WTC11 (cell line): ENCODE measurements around the gene SYNPO2. TPM values are rescaled to one million over a fixed set of nuclear protein-coding genes. Genes with fewer than 3 reads are reported as not detected.

Experiments used
- ATAC-seq: fragments of 200-7000 bp; cut with Tn5 transposase; 2 replicates; pipeline ENCODE4 v1.10.0; 2021; ENCODE audit warnings: mild to moderate bottlenecking, moderate library complexity
- CTCF ChIA-PET: fragments of 300-600 bp; sonication (Branson Sonifier 250); formaldehyde crosslinking; loops from one replicate; lab custom pipeline; 2021; ENCODE audit warnings: antibody characterized with exemption; lab: Charles Lee
- POLR2A ChIA-PET: fragments of 350-600 bp; sonication (Branson Sonifier 250); formaldehyde crosslinking; loops from one replicate; lab custom pipeline; 2021; ENCODE audit warnings: antibody characterized with exemption; lab: Charles Lee
- DNase-seq: peaks from one replicate; pipeline ENCODE4 v3.0.0; 2021; ENCODE audit warnings: low spot score
- H3K27ac Mint-ChIP-seq: 2 replicates; pipeline ENCODE4 v1.8.0; 2021; ENCODE audit warnings: mixed read lengths
- H3K27me3 Mint-ChIP-seq: 2 replicates; pipeline ENCODE4 v1.8.0; 2021; ENCODE audit warnings: low read depth, mild to moderate bottlenecking, moderate library complexity, mixed read lengths
- H3K36me3 Mint-ChIP-seq: 2 replicates; pipeline ENCODE4 v1.8.0; 2021; ENCODE audit warnings: mixed read lengths
- H3K4me1 Mint-ChIP-seq: 2 replicates; pipeline ENCODE4 v1.8.0; 2022; ENCODE audit warnings: mixed read lengths
- H3K4me3 Mint-ChIP-seq: 2 replicates; pipeline ENCODE4 v1.8.0; 2021; ENCODE audit warnings: mild to moderate bottlenecking, moderate library complexity, mixed read lengths
- H3K9me3 Mint-ChIP-seq: 2 replicates; pipeline ENCODE4 v1.8.0; 2021; ENCODE audit warnings: mixed read lengths
- CREB1 ChIP-seq: sonication (generic); formaldehyde crosslinking; IDR thresholded peaks from 2 replicates; pipeline ENCODE4 v1.8.0; 2023; ENCODE audit warnings: mild to moderate bottlenecking, missing genetic modification reagents
- FOXJ3 ChIP-seq: sonication (generic); formaldehyde crosslinking; IDR thresholded peaks from 2 replicates; pipeline ENCODE4 v1.9.0; 2021; ENCODE audit warnings: missing genetic modification reagents, mild to moderate bottlenecking, borderline replicate concordance
- GABPB1 ChIP-seq: sonication (generic); formaldehyde crosslinking; IDR thresholded peaks from 2 replicates; pipeline ENCODE4 v1.8.1; 2023; ENCODE audit warnings: mild to moderate bottlenecking, missing genetic modification reagents
- GTF2I ChIP-seq: fragments of 250-450 bp; sonication (Bioruptor Pico); conservative IDR thresholded peaks from 2 replicates; pipeline ENCODE4 v1.4.0; 2021; ENCODE audit warnings: mild to moderate bottlenecking
- KAT7 ChIP-seq: sonication (generic); formaldehyde crosslinking; IDR thresholded peaks from 2 replicates; pipeline ENCODE4 v1.8.1; 2023; ENCODE audit warnings: missing genetic modification reagents, mild to moderate bottlenecking, borderline replicate concordance
- NFE2L1 ChIP-seq: sonication (generic); formaldehyde crosslinking; IDR thresholded peaks from 2 replicates; pipeline ENCODE4 v1.8.1; 2023; ENCODE audit warnings: missing genetic modification reagents
- NR3C1 ChIP-seq: sonication (generic); formaldehyde crosslinking; conservative IDR thresholded peaks from 2 replicates; pipeline ENCODE4 v1.8.1; 2023; ENCODE audit warnings: low read depth, mild to moderate bottlenecking, missing genetic modification reagents
- OVOL2 ChIP-seq: fragments of 250-450 bp; sonication (Bioruptor Pico); IDR thresholded peaks from 2 replicates; pipeline ENCODE4 v1.9.0; 2021; ENCODE audit warnings: mild to moderate bottlenecking, borderline replicate concordance
- SMAD4 ChIP-seq: sonication (generic); formaldehyde crosslinking; IDR thresholded peaks from 2 replicates; pipeline ENCODE4 v1.8.0; 2022; ENCODE audit warnings: mild to moderate bottlenecking, missing genetic modification reagents
- ZNF219 ChIP-seq: sonication (generic); formaldehyde crosslinking; IDR thresholded peaks from 2 replicates; pipeline ENCODE4 v1.8.0; 2023; ENCODE audit warnings: missing genetic modification reagents, mild to moderate bottlenecking, borderline replicate concordance
- ZNF396 ChIP-seq: fragments of 250-450 bp; sonication (Bioruptor Pico); IDR thresholded peaks from 2 replicates; pipeline ENCODE4 v1.8.0; 2021; ENCODE audit warnings: mild to moderate bottlenecking, moderate library complexity, borderline replicate concordance
- ZNF671 ChIP-seq: fragments of 250-450 bp; sonication (Bioruptor Pico); IDR thresholded peaks from 2 replicates; pipeline ENCODE4 v1.8.0; 2021; ENCODE audit warnings: mild to moderate bottlenecking
- total RNA-seq: library from RNA; stranded (reverse); gene quantifications from 3 replicates; pipeline ENCODE4 v1.2.3, GENCODE V29; 2021
- TF ChIP-seq, protein P1 (sequence below): fragments of 200-600 bp; IDR thresholded peaks from 2 replicates; pipeline ENCODE4 v1.8.0; 2022; ENCODE audit warnings: antibody characterized with exemption
- TF ChIP-seq, protein P2 (sequence below): fragments of 250-450 bp; sonication (Bioruptor Pico); IDR thresholded peaks from 2 replicates; pipeline ENCODE4 v1.9.0; 2021; ENCODE audit warnings: mild to moderate bottlenecking
- TF ChIP-seq, protein P3 (sequence below): sonication (generic); formaldehyde crosslinking; IDR thresholded peaks from 2 replicates; pipeline ENCODE4 v1.8.1; 2023; ENCODE audit warnings: mild to moderate bottlenecking, missing genetic modification reagents, moderate library complexity
- TF ChIP-seq, protein P4 (sequence below): sonication (generic); formaldehyde crosslinking; IDR thresholded peaks from 2 replicates; pipeline ENCODE4 v1.8.0; 2023; ENCODE audit warnings: missing genetic modification reagents
- TF ChIP-seq, protein P5 (sequence below): fragments of 250-450 bp; sonication (Bioruptor Pico); conservative IDR thresholded peaks from 2 replicates; pipeline ENCODE4 v1.9.0; 2021; ENCODE audit warnings: mild to moderate bottlenecking
- TF ChIP-seq, protein P6 (sequence below): sonication (generic); formaldehyde crosslinking; IDR thresholded peaks from 2 replicates; pipeline ENCODE4 v1.8.0; 2022; ENCODE audit warnings: mild to moderate bottlenecking, missing genetic modification reagents
- TF ChIP-seq, protein P7 (sequence below): sonication (generic); formaldehyde crosslinking; conservative IDR thresholded peaks from 2 replicates; pipeline ENCODE4 v1.8.1; 2022; ENCODE audit warnings: mild to moderate bottlenecking, missing genetic modification reagents
- TF ChIP-seq, protein P8 (sequence below): sonication (generic); formaldehyde crosslinking; IDR thresholded peaks from 2 replicates; pipeline ENCODE4 v1.8.1; 2022; ENCODE audit warnings: missing genetic modification reagents, borderline replicate concordance

The SYNPO2 gene
- total RNA-seq, 1 experiment from 2014 or later, result 1.9 TPM

DNA sequence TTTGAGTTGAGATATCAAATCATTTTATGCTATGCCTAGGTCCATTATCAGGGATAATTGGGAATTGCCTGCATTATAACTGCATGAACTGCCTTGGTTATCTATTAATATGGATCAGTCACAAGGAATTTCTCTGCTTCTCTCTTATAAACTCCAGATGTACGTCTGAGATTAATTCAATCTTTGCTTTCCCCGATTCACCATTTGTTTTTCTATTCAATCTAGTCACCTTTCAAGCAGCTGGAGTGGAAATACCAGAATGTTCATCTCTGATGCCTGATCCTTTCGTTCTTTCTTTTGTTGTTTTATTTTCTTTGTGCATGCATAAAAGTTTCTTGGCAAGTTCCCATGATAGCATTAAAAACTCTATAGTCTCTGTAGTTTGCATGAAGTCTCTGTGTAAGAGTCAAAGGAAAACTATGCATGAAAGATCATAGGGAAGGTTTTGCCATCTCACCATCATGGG lies 22.6 kb downstream of the SYNPO2 start:
- DNase-seq (no peak), ATAC-seq (no peak)
- ChIA-PET POLR2A (no interaction called here), CTCF (no interaction called here)
- Mint-ChIP-seq H3K4me1 (no peaks in the 10 kb centered on the region), H3K27me3 (no peaks in the 10 kb centered on the region), H3K9me3 (no peaks in the 10 kb centered on the region), H3K4me3 (no peak overlapping the region), H3K27ac (no peak overlapping the region), H3K36me3 (no peaks in the 10 kb centered on the region)
- TF ChIP-seq, protein P1, sequence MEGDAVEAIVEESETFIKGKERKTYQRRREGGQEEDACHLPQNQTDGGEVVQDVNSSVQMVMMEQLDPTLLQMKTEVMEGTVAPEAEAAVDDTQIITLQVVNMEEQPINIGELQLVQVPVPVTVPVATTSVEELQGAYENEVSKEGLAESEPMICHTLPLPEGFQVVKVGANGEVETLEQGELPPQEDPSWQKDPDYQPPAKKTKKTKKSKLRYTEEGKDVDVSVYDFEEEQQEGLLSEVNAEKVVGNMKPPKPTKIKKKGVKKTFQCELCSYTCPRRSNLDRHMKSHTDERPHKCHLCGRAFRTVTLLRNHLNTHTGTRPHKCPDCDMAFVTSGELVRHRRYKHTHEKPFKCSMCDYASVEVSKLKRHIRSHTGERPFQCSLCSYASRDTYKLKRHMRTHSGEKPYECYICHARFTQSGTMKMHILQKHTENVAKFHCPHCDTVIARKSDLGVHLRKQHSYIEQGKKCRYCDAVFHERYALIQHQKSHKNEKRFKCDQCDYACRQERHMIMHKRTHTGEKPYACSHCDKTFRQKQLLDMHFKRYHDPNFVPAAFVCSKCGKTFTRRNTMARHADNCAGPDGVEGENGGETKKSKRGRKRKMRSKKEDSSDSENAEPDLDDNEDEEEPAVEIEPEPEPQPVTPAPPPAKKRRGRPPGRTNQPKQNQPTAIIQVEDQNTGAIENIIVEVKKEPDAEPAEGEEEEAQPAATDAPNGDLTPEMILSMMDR, result no peak
- TF ChIP-seq GTF2I (CRISPR knock-in tag) (no peak), ZNF219 (CRISPR knock-in tag) (no peak), SMAD4 (CRISPR knock-in tag) (no peak), KAT7 (no peak), FOXJ3 (no peak), GABPB1 (no peak), ZNF671 (CRISPR knock-in tag) (no peak), CREB1 (CRISPR knock-in tag) (no peak), NFE2L1 (CRISPR knock-in tag) (no peak), NR3C1 (CRISPR knock-in tag) (no peak), OVOL2 (CRISPR knock-in tag) (no peak), ZNF396 (CRISPR knock-in tag) (no peak)
- TF ChIP-seq, protein P2, sequence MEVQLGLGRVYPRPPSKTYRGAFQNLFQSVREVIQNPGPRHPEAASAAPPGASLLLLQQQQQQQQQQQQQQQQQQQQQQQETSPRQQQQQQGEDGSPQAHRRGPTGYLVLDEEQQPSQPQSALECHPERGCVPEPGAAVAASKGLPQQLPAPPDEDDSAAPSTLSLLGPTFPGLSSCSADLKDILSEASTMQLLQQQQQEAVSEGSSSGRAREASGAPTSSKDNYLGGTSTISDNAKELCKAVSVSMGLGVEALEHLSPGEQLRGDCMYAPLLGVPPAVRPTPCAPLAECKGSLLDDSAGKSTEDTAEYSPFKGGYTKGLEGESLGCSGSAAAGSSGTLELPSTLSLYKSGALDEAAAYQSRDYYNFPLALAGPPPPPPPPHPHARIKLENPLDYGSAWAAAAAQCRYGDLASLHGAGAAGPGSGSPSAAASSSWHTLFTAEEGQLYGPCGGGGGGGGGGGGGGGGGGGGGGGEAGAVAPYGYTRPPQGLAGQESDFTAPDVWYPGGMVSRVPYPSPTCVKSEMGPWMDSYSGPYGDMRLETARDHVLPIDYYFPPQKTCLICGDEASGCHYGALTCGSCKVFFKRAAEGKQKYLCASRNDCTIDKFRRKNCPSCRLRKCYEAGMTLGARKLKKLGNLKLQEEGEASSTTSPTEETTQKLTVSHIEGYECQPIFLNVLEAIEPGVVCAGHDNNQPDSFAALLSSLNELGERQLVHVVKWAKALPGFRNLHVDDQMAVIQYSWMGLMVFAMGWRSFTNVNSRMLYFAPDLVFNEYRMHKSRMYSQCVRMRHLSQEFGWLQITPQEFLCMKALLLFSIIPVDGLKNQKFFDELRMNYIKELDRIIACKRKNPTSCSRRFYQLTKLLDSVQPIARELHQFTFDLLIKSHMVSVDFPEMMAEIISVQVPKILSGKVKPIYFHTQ (CRISPR knock-in tag), result no peak
- TF ChIP-seq, protein P3, sequence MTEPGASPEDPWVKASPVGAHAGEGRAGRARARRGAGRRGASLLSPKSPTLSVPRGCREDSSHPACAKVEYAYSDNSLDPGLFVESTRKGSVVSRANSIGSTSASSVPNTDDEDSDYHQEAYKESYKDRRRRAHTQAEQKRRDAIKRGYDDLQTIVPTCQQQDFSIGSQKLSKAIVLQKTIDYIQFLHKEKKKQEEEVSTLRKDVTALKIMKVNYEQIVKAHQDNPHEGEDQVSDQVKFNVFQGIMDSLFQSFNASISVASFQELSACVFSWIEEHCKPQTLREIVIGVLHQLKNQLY (CRISPR knock-in tag), result no peak
- TF ChIP-seq, protein P4, sequence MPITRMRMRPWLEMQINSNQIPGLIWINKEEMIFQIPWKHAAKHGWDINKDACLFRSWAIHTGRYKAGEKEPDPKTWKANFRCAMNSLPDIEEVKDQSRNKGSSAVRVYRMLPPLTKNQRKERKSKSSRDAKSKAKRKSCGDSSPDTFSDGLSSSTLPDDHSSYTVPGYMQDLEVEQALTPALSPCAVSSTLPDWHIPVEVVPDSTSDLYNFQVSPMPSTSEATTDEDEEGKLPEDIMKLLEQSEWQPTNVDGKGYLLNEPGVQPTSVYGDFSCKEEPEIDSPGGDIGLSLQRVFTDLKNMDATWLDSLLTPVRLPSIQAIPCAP, result no peak
- TF ChIP-seq, protein P5, sequence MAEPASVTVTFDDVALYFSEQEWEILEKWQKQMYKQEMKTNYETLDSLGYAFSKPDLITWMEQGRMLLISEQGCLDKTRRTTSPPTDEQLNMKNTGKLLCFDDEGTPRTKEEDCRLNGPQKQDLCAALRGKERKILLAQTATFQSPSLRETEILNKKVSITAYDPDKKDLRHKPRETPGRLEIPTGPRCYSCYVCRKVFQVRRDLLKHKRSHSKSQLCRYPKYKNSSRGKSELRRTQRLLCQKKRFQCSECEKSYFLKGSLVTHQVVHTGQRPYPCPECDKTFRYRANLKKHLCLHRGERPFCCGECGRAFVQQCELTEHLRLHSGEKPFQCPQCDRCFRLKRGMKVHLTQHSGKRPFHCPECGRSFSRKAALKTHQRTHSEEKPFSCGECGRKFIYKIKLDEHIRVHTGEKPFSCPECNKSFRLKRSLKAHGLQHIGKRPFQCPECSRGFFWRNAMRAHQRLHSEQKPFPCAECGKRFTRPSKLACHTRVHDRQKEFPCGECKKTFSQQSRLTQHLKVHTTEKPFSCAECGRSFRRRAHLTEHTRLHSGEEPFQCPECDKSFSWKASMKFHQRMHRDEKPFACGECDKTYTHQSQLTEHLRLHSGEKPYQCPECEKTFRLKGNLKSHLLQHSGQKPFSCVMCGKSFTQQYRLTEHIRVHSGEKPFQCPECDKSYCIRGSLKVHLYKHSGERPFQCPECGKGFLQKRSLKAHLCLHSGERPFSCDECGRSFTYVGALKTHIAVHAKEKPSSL (CRISPR knock-in tag), result no peak
- TF ChIP-seq, protein P6, sequence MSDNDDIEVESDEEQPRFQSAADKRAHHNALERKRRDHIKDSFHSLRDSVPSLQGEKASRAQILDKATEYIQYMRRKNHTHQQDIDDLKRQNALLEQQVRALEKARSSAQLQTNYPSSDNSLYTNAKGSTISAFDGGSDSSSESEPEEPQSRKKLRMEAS (CRISPR knock-in tag), result no peak
- TF ChIP-seq, protein P7, sequence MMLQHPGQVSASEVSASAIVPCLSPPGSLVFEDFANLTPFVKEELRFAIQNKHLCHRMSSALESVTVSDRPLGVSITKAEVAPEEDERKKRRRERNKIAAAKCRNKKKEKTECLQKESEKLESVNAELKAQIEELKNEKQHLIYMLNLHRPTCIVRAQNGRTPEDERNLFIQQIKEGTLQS, result no peak
- TF ChIP-seq, protein P8, sequence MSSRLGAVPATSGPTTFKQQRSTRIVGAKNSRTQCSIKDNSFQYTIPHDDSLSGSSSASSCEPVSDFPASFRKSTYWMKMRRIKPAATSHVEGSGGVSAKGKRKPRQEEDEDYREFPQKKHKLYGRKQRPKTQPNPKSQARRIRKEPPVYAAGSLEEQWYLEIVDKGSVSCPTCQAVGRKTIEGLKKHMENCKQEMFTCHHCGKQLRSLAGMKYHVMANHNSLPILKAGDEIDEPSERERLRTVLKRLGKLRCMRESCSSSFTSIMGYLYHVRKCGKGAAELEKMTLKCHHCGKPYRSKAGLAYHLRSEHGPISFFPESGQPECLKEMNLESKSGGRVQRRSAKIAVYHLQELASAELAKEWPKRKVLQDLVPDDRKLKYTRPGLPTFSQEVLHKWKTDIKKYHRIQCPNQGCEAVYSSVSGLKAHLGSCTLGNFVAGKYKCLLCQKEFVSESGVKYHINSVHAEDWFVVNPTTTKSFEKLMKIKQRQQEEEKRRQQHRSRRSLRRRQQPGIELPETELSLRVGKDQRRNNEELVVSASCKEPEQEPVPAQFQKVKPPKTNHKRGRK (CRISPR knock-in tag), result no peak
